Measurements from ENCODE around the gene NPRL2. TPM values are rescaled to one million over a fixed set of nuclear protein-coding genes. Genes with fewer than 3 reads are reported as not detected.

The NPRL2 gene
- total RNA-seq, 1 donor from 2014 or later = 16.4 TPM

DNA sequence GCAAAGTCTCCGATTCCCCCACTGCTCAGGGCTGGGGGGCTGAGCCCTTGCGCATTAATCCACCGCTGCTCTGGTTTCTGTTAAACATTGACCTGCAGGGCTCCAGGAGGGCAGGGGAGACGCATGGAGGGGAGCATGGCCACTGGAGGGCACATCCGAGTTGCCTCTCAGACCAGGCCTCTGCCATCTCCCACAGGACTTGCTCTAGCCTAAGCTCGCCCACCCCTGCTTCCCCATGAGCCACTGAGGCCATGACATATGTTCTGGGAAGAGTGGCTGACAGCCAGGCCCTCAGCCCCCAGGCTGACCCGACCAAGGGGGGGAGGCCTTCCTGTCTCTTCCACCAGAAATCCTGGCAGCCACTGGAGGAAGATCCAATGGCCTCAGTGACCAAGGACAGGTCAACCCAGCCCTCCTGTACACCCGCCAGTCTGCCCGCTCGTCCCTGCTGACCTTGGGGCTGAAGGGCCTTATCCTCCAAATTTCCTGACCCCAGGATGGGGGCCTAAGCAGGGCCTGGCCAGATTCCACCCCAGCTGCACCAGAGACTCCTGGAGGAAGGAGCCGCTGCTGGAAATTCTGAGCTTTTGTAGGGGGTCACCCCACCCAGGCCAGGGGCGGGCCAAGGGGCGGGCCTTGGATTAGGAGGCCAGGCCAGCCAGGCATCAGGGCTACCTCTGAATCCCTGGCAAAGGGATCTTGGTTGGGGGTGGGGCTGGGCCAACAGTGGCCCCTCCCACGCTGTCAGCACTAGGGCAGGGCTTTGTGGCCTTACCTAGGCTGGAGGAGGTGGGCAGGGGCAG is 47.4 kb downstream of the NPRL2 start, which contains the start of gene HYAL1:
Gene HYAL1 (minus strand): TSS at position 562 of the 803 bp plus-strand sequence. CDS start 618 bp downstream, outside the sequence.
- peak; percentile 84 for DNase-seq
- Histone ChIP-seq H3K4me1 (peaks cover 53% of the 10 kb centered on the region), H3K27ac (replicated peaks) (peak within 1 kb of the TSS; percentile 97), H3K4me3 (peak within 1 kb of the TSS; percentile 77), H3K27me3 (ENCODE audit: low read depth) (no peaks in the 10 kb centered on the region), H3K36me3 (peaks cover 15% of the 10 kb centered on the region), H3K9me3 (replicated peaks) (no peaks in the 10 kb centered on the region)
- intact Hi-C loops (cut with micrococcal nuclease) = no loop called here
- TF ChIP-seq, protein P1, sequence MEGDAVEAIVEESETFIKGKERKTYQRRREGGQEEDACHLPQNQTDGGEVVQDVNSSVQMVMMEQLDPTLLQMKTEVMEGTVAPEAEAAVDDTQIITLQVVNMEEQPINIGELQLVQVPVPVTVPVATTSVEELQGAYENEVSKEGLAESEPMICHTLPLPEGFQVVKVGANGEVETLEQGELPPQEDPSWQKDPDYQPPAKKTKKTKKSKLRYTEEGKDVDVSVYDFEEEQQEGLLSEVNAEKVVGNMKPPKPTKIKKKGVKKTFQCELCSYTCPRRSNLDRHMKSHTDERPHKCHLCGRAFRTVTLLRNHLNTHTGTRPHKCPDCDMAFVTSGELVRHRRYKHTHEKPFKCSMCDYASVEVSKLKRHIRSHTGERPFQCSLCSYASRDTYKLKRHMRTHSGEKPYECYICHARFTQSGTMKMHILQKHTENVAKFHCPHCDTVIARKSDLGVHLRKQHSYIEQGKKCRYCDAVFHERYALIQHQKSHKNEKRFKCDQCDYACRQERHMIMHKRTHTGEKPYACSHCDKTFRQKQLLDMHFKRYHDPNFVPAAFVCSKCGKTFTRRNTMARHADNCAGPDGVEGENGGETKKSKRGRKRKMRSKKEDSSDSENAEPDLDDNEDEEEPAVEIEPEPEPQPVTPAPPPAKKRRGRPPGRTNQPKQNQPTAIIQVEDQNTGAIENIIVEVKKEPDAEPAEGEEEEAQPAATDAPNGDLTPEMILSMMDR (IDR thresholded peaks at IDR 0.05; ENCODE audit: borderline replicate concordance) = peak; percentile 41

DNA sequence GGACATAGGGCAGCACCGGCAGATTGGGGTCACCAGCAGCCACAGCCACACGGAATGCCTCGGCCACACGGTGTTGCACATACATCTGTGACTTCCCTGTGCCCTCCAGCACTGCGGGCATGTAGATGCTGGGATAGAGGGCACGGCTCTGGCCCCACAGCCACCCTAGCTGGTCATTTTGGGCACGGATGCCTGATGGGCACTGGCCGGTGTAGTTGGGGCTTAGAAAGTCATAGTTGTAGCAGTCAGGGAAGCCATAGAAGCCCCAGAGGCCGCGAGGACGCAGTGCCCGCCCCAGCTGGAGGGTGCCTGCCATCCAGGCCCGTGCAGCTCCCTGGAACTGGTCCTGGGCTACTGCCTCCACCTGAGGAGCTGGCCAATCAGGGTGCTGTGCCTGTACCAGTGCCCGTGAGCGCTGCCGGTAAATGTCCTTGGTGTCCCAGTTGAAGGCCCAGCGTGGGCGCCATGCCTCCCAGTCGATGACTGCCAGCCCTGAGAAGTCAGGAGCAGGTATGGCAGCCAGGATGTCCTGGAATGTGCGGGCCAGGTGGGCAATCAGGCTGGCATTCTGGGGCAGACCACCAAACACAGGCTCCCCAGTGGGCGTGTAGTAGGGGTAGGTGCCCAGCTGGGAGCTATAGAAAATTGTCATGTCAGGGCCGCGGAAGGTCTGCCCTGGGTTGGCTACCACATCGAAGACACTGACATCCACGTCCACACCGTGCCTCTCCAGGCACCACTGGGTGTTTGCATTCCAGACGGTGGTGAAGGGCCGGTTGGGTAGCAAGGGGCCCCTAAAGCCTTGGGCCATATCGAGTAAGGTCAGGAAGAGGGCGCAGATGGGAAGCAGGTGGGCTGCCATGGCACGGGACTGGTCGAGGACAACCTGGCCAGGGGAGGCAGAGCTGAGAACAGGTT is 48.2 kb downstream of the NPRL2 start:
- Histone ChIP-seq H3K4me3 (peak overlapping the region; percentile 77), H3K36me3 (peaks cover 12% of the 10 kb centered on the region), H3K27ac (replicated peaks) (peak overlapping the region; percentile 97), H3K9me3 (replicated peaks) (no peaks in the 10 kb centered on the region), H3K4me1 (peaks cover 58% of the 10 kb centered on the region), H3K27me3 (ENCODE audit: low read depth) (no peaks in the 10 kb centered on the region)
- intact Hi-C loops (cut with micrococcal nuclease) = no loop called here
- TF ChIP-seq, protein P1 (IDR thresholded peaks at IDR 0.05; ENCODE audit: borderline replicate concordance) = no peak
- no peak for DNase-seq

DNA sequence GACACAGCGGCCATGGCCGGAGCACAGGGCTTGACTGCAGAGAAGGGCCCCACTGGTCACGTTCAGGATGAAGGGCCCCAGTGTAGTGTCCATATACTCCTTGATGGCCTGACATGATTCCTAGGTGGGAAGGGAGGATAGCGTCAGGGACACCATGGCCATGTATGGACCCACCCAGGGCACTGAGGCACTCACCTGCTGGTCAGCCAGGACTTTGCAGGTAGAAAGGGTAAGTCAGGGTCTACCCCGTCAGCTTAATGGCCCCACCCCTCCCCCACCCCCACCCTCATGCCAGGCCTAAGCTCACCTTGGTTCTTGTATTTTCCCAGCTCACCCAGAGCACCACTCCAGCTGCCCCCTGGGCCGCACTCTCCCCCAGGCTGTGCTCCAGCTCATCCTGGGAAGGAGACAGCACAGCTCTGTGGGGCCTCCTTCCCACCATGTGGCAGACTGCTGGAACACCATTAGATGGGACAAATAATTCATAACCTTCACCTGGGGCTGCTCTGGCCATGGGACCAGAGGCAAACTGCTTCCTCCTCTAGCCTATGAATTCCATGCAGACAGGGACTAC is 49.8 kb downstream of the NPRL2 start:
- Histone ChIP-seq H3K27me3 (ENCODE audit: low read depth) (no peaks in the 10 kb centered on the region), H3K4me3 (peak overlapping the region; percentile 77), H3K9me3 (replicated peaks) (no peaks in the 10 kb centered on the region), H3K27ac (replicated peaks) (peak overlapping the region; percentile 97), H3K36me3 (peaks cover 10% of the 10 kb centered on the region), H3K4me1 (peaks cover 58% of the 10 kb centered on the region)
- intact Hi-C loops (cut with micrococcal nuclease) = no loop called here
- no peak for DNase-seq
- TF ChIP-seq, protein P1 (IDR thresholded peaks at IDR 0.05; ENCODE audit: borderline replicate concordance) = no peak

GRCh38 chr3:50299929-50300680 is 50.5 kb downstream of the NPRL2 start:
- no peaks in the 10 kb centered on the region for H3K9me3 ChIP-seq (replicated peaks)
- peaks cover 10% of the 10 kb centered on the region for H3K36me3 ChIP-seq
- DNase-seq = peak; percentile 24
- H3K4me3 ChIP-seq = peak overlapping the region; percentile 77
- peak overlapping the region; percentile 97 for H3K27ac ChIP-seq (replicated peaks)
- peaks cover 58% of the 10 kb centered on the region for H3K4me1 ChIP-seq
- TF ChIP-seq, protein P1 (IDR thresholded peaks at IDR 0.05; ENCODE audit: borderline replicate concordance) = no peak
- H3K27me3 ChIP-seq (ENCODE audit: low read depth) = no peaks in the 10 kb centered on the region
- intact Hi-C loops (cut with micrococcal nuclease) = no loop called here

- TF ChIP-seq, protein P1 (IDR thresholded peaks at IDR 0.05; ENCODE audit: borderline replicate concordance) = no peak
- no peak for DNase-seq
- H3K4me1 ChIP-seq = peaks cover 58% of the 10 kb centered on the region
- intact Hi-C loops (cut with micrococcal nuclease) = no loop called here
- H3K4me3 ChIP-seq = peak overlapping the region; percentile 77
- H3K9me3 ChIP-seq (replicated peaks) = no peaks in the 10 kb centered on the region
- H3K27me3 ChIP-seq (ENCODE audit: low read depth) = no peaks in the 10 kb centered on the region
- peak overlapping the region; percentile 97 for H3K27ac ChIP-seq (replicated peaks)
- peaks cover 10% of the 10 kb centered on the region for H3K36me3 ChIP-seq
Measured at GRCh38 chr3:50299638-50299928, 51.0 kb downstream of the NPRL2 start.
